ENCODE results near the gene SNRNP27. TPM values are rescaled to one million over a fixed set of nuclear protein-coding genes. Genes with fewer than 3 reads are reported as not detected.

SNRNP27 gene
- total RNA-seq (33.9 and 38.8 TPM in 2 replicates), polyA plus RNA-seq (62.9 and 64.8 TPM in 2 replicates), polyA minus RNA-seq (ENCODE audit: low replicate concordance) (0.31 and 1.0 TPM in 2 replicates)
- 45.5 and 45.9 TPM in 2 replicates for polyA plus RNA-seq (2012)

DNA sequence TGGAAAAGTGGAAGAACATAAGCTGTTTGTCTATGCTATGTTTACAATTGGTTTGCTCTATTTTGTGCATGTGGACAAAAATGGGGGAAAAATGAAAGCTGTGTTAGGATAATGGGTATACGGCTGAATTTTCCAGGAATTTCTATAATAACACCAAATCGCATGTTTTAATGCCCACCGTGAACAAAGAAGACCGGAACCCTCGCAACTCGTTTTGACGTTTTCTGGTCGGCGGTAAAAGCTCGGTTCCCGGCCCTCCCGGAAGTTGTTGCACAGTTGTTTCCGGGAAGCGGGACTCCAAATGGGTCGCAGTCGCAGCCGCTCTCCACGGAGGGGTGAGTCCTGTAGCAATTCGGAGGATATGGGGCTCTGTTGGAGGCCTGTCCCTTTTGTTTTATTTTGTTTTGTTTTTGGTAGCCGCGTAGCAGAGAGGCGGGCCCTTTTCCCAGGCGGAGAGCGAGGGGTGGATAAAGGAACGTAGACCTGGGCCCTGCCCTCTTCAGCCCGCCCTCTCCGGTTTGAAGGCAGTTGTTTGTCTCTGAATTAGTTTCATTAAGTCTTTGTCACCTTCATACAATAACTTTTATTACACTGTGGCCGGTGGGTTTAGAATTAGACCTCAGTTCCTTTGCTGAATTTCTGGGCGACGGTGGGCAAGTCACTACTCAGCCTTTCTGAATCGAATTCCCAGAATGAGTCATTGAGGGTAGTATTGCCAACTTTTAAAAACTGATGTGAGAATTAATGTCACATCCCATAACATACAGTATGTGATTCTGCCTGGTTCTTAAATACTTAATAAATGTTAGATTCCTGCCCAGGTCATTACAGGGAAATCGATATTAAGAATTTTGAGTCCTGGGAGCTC, at the start of gene SNRNP27:
SNRNP27 (plus strand) TSS at position 273 of the 868 bp plus-strand sequence; CDS start at position 302, 29 bp downstream.
- H3K27ac ChIP-seq (ENCODE audit: insufficient read depth, low read length): peak within 1 kb of the TSS; percentile 74
- peaks cover 2% of the 10 kb centered on the region for H3K4me1 ChIP-seq (ENCODE audit: control insufficient read depth, extremely low read depth, insufficient read depth, low read length)
- H3K4me3 ChIP-seq (replicated peaks in 1 of 4; ENCODE audit: control extremely low read depth in 1 of 4, insufficient read depth in 1 of 4, low read depth in 3 of 4, low read length in 4 of 4): peak within 1 kb of the TSS; percentile 63 to 100 (median 80)
- no peaks in the 10 kb centered on the region for H4K20me1 ChIP-seq (ENCODE audit: control insufficient read depth, extremely low read depth, insufficient read depth, low read length)
- H3K9ac ChIP-seq (ENCODE audit: insufficient read depth, low read length): peak within 1 kb of the TSS; percentile 84
- H3K4me2 ChIP-seq (ENCODE audit: extremely low read depth, insufficient read depth, low read length): peak within 1 kb of the TSS; percentile 80
- no peaks in the 10 kb centered on the region for H3K27me3 ChIP-seq (ENCODE audit: control insufficient read depth, insufficient read depth, low read length)
- no peaks in the 10 kb centered on the region for H3K9me3 ChIP-seq (ENCODE audit: control insufficient read depth, insufficient read depth, low read depth, low read length)
- DNase-seq (ENCODE audit: low read depth in 2 of 2): peak; percentile 77 to 88
- TF ChIP-seq, protein P1, sequence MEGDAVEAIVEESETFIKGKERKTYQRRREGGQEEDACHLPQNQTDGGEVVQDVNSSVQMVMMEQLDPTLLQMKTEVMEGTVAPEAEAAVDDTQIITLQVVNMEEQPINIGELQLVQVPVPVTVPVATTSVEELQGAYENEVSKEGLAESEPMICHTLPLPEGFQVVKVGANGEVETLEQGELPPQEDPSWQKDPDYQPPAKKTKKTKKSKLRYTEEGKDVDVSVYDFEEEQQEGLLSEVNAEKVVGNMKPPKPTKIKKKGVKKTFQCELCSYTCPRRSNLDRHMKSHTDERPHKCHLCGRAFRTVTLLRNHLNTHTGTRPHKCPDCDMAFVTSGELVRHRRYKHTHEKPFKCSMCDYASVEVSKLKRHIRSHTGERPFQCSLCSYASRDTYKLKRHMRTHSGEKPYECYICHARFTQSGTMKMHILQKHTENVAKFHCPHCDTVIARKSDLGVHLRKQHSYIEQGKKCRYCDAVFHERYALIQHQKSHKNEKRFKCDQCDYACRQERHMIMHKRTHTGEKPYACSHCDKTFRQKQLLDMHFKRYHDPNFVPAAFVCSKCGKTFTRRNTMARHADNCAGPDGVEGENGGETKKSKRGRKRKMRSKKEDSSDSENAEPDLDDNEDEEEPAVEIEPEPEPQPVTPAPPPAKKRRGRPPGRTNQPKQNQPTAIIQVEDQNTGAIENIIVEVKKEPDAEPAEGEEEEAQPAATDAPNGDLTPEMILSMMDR (conservative IDR thresholded peaks at IDR 0.05 in 1 of 2, IDR thresholded peaks at IDR 0.05 in 1 of 2; ENCODE audit: low read depth in 1 of 2, low read length in 2 of 2): no peak
- TF ChIP-seq EZH2 (IDR thresholded peaks at IDR 0.05; ENCODE audit: low read length, missing control alignments): no peak
- H3K36me3 ChIP-seq (ENCODE audit: control insufficient read depth, insufficient read depth, low read length): no peaks in the 10 kb centered on the region
- H2AFZ ChIP-seq (ENCODE audit: low read length): peak within 1 kb of the TSS; percentile 88
- H3K79me2 ChIP-seq (ENCODE audit: control insufficient read depth, insufficient read depth, low read length): peaks cover 16% of the 10 kb centered on the region

DNA sequence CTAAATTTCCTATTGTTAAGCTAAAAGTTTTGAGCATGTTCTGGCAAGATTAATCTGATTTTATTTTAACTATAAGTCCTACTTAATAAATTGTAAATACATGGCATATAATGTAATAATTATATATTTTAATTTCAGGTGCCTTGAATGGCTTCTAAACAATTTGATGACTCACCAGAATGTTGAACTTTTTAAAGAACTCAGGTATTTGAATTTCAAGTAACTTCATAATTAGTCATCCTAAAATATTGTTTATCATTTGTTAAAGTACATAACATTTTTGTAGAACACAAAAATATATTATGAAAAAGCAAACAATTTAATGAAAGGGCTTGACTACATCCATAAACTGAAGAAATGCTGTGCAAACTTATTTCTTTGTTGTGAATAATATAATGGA, 49.8 kb upstream of the SNRNP27 start:
- H3K9me3 ChIP-seq (ENCODE audit: control insufficient read depth, insufficient read depth, low read depth, low read length): no peaks in the 10 kb centered on the region
- no peaks in the 10 kb centered on the region for H4K20me1 ChIP-seq (ENCODE audit: control insufficient read depth, extremely low read depth, insufficient read depth, low read length)
- no peak for TF ChIP-seq EZH2 (IDR thresholded peaks at IDR 0.05; ENCODE audit: low read length, missing control alignments)
- TF ChIP-seq, protein P1 (conservative IDR thresholded peaks at IDR 0.05 in 1 of 2, IDR thresholded peaks at IDR 0.05 in 1 of 2; ENCODE audit: low read depth in 1 of 2, low read length in 2 of 2): no peak
- H3K79me2 ChIP-seq (ENCODE audit: control insufficient read depth, insufficient read depth, low read length): no peaks in the 10 kb centered on the region
- no peak overlapping the region for H3K4me3 ChIP-seq (replicated peaks in 1 of 4; ENCODE audit: control extremely low read depth in 1 of 4, insufficient read depth in 1 of 4, low read depth in 3 of 4, low read length in 4 of 4)
- H3K27ac ChIP-seq (ENCODE audit: insufficient read depth, low read length): no peak overlapping the region
- H3K36me3 ChIP-seq (ENCODE audit: control insufficient read depth, insufficient read depth, low read length): peaks cover 4% of the 10 kb centered on the region
- H3K9ac ChIP-seq (ENCODE audit: insufficient read depth, low read length): no peak overlapping the region
- H2AFZ ChIP-seq (ENCODE audit: low read length): no peak overlapping the region
- H3K27me3 ChIP-seq (ENCODE audit: control insufficient read depth, insufficient read depth, low read length): no peaks in the 10 kb centered on the region
- no peak overlapping the region for H3K4me2 ChIP-seq (ENCODE audit: extremely low read depth, insufficient read depth, low read length)
- no peak for DNase-seq (ENCODE audit: low read depth in 2 of 2)
- H3K4me1 ChIP-seq (ENCODE audit: control insufficient read depth, extremely low read depth, insufficient read depth, low read length): no peaks in the 10 kb centered on the region

GRCh38 chr2:69844560-69844959, 49.2 kb upstream of the SNRNP27 start:
- no peaks in the 10 kb centered on the region for H3K79me2 ChIP-seq (ENCODE audit: control insufficient read depth, insufficient read depth, low read length)
- H4K20me1 ChIP-seq (ENCODE audit: control insufficient read depth, extremely low read depth, insufficient read depth, low read length): no peaks in the 10 kb centered on the region
- H3K4me2 ChIP-seq (ENCODE audit: extremely low read depth, insufficient read depth, low read length): no peak overlapping the region
- H3K27ac ChIP-seq (ENCODE audit: insufficient read depth, low read length): no peak overlapping the region
- no peaks in the 10 kb centered on the region for H3K9me3 ChIP-seq (ENCODE audit: control insufficient read depth, insufficient read depth, low read depth, low read length)
- no peaks in the 10 kb centered on the region for H3K27me3 ChIP-seq (ENCODE audit: control insufficient read depth, insufficient read depth, low read length)
- TF ChIP-seq, protein P1 (conservative IDR thresholded peaks at IDR 0.05 in 1 of 2, IDR thresholded peaks at IDR 0.05 in 1 of 2; ENCODE audit: low read depth in 1 of 2, low read length in 2 of 2): no peak
- TF ChIP-seq EZH2 (IDR thresholded peaks at IDR 0.05; ENCODE audit: low read length, missing control alignments): no peak
- H3K4me3 ChIP-seq (replicated peaks in 1 of 4; ENCODE audit: control extremely low read depth in 1 of 4, insufficient read depth in 1 of 4, low read depth in 3 of 4, low read length in 4 of 4): no peak overlapping the region
- peaks cover 4% of the 10 kb centered on the region for H3K36me3 ChIP-seq (ENCODE audit: control insufficient read depth, insufficient read depth, low read length)
- H2AFZ ChIP-seq (ENCODE audit: low read length): no peak overlapping the region
- H3K4me1 ChIP-seq (ENCODE audit: control insufficient read depth, extremely low read depth, insufficient read depth, low read length): no peaks in the 10 kb centered on the region
- no peak for DNase-seq (ENCODE audit: low read depth in 2 of 2)
- no peak overlapping the region for H3K9ac ChIP-seq (ENCODE audit: insufficient read depth, low read length)
